ENCODE results near the gene YPEL4. TPM values are rescaled to one million over a fixed set of nuclear protein-coding genes. Genes with fewer than 3 reads are reported as not detected.

Gene YPEL4
- total RNA-seq, 1 experiment from 2014 or later: 0.28 TPM

DNA sequence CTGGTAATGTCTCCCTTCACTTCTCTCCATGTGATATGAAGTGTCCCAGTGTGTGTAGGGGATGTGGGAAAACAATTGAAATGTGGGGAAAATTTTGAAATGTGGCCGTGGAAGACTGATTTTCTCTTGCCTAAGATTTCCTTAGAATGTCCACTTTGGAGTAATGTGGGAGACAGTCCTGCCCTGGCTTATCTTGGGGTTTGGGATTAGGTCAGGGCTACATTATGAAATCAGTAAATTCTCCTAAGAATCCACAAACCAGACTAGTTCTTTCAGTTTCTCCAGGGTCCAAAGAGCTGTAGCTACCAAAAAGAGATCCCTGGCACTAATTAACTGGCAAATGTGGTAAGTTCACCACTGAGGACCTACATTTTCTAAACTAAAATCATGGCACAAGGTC lies 22.8 kb downstream of the YPEL4 start:
- CTCF ChIA-PET: no interaction called here
- H3K36me3 Mint-ChIP-seq (ENCODE audit: insufficient read depth, unreplicated experiment): no peaks in the 10 kb centered on the region

DNA sequence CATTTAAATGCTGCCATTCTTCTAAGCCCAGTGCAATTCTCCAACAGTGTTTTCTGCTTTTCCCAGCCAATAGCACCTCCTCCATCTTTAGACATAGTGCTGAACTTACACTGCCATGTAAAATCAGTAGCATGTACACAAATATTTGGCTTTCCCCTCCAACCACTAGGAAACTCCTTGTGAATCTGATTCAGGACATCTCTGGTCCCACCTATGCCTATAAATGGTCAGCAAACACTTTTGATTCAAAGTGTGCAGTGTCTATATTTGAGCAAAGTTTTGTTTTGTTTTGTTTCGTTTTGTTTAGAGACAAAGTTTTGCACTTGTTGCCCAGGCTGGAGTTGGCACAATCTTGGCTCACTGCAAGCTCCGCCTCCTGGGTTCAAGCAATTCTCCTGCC lies 24.8 kb downstream of the YPEL4 start:
- Mint-ChIP-seq H3K4me3 (ENCODE audit: low read depth, unreplicated experiment) (no peak overlapping the region), H3K9me3 (ENCODE audit: low read depth, unreplicated experiment) (peaks cover 3% of the 10 kb centered on the region), H3K36me3 (ENCODE audit: insufficient read depth, unreplicated experiment) (no peaks in the 10 kb centered on the region), H3K27ac (ENCODE audit: unreplicated experiment) (no peak overlapping the region), H3K4me1 (ENCODE audit: low read depth, unreplicated experiment) (no peaks in the 10 kb centered on the region), H3K27me3 (ENCODE audit: unreplicated experiment) (no peaks in the 10 kb centered on the region)
- no TSS peak for BruUV-seq (replicated peaks)
- no peak for DNase-seq
- intact Hi-C loops (cut with micrococcal nuclease; ENCODE audit: unreplicated experiment): no loop called here
- TF ChIP-seq CTCF (IDR thresholded peaks at IDR 0.05; ENCODE audit: unreplicated experiment): no peak
- CTCF ChIA-PET: no interaction called here

More for the DNA sequence above, 22.8 kb downstream of the YPEL4 start:
- TF ChIP-seq CTCF (IDR thresholded peaks at IDR 0.05; ENCODE audit: unreplicated experiment): no peak
- no peak for DNase-seq
- Mint-ChIP-seq H3K9me3 (ENCODE audit: low read depth, unreplicated experiment) (peaks cover 3% of the 10 kb centered on the region), H3K4me1 (ENCODE audit: low read depth, unreplicated experiment) (no peaks in the 10 kb centered on the region), H3K4me3 (ENCODE audit: low read depth, unreplicated experiment) (no peak overlapping the region), H3K27me3 (ENCODE audit: unreplicated experiment) (peaks cover 17% of the 10 kb centered on the region), H3K27ac (ENCODE audit: unreplicated experiment) (no peak overlapping the region)
- intact Hi-C loops (cut with micrococcal nuclease; ENCODE audit: unreplicated experiment): no loop called here
- BruUV-seq (replicated peaks): no TSS peak

GRCh38 chr11:57622263-57622662 lies 27.4 kb downstream of the YPEL4 start:
- Mint-ChIP-seq H3K27ac (ENCODE audit: unreplicated experiment) (no peak overlapping the region), H3K27me3 (ENCODE audit: unreplicated experiment) (no peaks in the 10 kb centered on the region), H3K4me3 (ENCODE audit: low read depth, unreplicated experiment) (no peak overlapping the region), H3K4me1 (ENCODE audit: low read depth, unreplicated experiment) (no peaks in the 10 kb centered on the region), H3K36me3 (ENCODE audit: insufficient read depth, unreplicated experiment) (no peaks in the 10 kb centered on the region), H3K9me3 (ENCODE audit: low read depth, unreplicated experiment) (no peaks in the 10 kb centered on the region)
- no peak for DNase-seq
- BruUV-seq (replicated peaks): no TSS peak
- TF ChIP-seq CTCF (IDR thresholded peaks at IDR 0.05; ENCODE audit: unreplicated experiment): no peak
- intact Hi-C loops (cut with micrococcal nuclease; ENCODE audit: unreplicated experiment): no loop called here
- CTCF ChIA-PET: no interaction called here

DNA sequence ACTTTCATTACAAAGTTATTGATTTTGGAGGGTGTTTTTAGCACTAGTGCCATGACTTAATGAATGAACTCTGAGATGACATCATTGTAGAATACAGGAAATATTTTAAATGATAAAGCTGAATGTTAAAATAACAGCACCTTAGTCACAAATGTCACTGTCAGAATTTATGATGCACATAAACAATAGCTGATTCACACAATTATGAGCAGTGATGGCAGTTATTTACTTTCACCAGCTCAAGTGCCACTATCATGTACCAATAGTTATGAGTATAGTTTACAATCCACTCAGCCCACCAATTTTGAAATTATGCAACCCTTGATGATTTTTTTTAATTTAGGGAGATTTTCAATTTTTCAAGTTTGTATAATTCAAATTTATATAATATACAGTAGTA lies 29.2 kb downstream of the YPEL4 start:
- no peaks in the 10 kb centered on the region for H3K4me1 Mint-ChIP-seq (ENCODE audit: low read depth, unreplicated experiment)
- H3K4me3 Mint-ChIP-seq (ENCODE audit: low read depth, unreplicated experiment): no peak overlapping the region
- TF ChIP-seq CTCF (IDR thresholded peaks at IDR 0.05; ENCODE audit: unreplicated experiment): no peak
- H3K36me3 Mint-ChIP-seq (ENCODE audit: insufficient read depth, unreplicated experiment): no peaks in the 10 kb centered on the region
- CTCF ChIA-PET: interaction anchor here (0.5 kb wide), 1 partner anchor 21 kb away, joined by 3 read pairs; no protein-coding TSS in a partner anchor
- no peak for DNase-seq
- H3K27me3 Mint-ChIP-seq (ENCODE audit: unreplicated experiment): no peaks in the 10 kb centered on the region
- intact Hi-C loops (cut with micrococcal nuclease; ENCODE audit: unreplicated experiment): no loop called here
- no TSS peak for BruUV-seq (replicated peaks)
- H3K9me3 Mint-ChIP-seq (ENCODE audit: low read depth, unreplicated experiment): no peaks in the 10 kb centered on the region
- no peak overlapping the region for H3K27ac Mint-ChIP-seq (ENCODE audit: unreplicated experiment)
